HL-60 (cell line): ENCODE results near the gene LIPI.

ENCODE experiments used
- DNase-seq, 2 experiments: peaks; one replicate each; pipeline ENCODE4 v3.0.0-alpha.2; 2010 to 2020; ENCODE audit warnings: low read depth in 1 of 2, low spot score in 1 of 2
- H3K27ac ChIP-seq: fragments of 250-450 bp; sonication (Bioruptor Pico); replicated peaks from 2 replicates; pipeline ENCODE4 v1.5.1; 2020; ENCODE audit warnings: mild to moderate bottlenecking, moderate library complexity
- H3K27me3 ChIP-seq: fragments of 250-450 bp; sonication (Bioruptor Pico); 2 replicates; pipeline ENCODE4 v1.5.1; 2021; ENCODE audit warnings: mild to moderate bottlenecking, moderate library complexity; ENCODE audit not compliant: insufficient read depth, poor library complexity, severe bottlenecking
- H3K4me3 ChIP-seq: replicated peaks from 2 replicates; pipeline ENCODE4 v1.5.1; 2011; ENCODE audit warnings: mild to moderate bottlenecking, control low read depth, low read length; ENCODE audit not compliant: insufficient read depth
- CTCF ChIP-seq: IDR thresholded peaks from one replicate; pipeline ENCODE4 v1.5.1; 2011; ENCODE audit warnings: low read length, control low read depth, inconsistent platforms; ENCODE audit not compliant: insufficient read depth
- GABPA ChIP-seq: IDR thresholded peaks from 2 replicates; pipeline ENCODE4 v1.6.1; 2012; ENCODE audit warnings: low read depth
- POLR2AphosphoS5 ChIP-seq: IDR thresholded peaks from 2 replicates; pipeline ENCODE4 v1.6.1; 2012; ENCODE audit warnings: low read depth
- REST ChIP-seq: IDR thresholded peaks from 2 replicates; pipeline ENCODE4 v1.6.1; 2012; ENCODE audit warnings: low read depth; ENCODE audit not compliant: insufficient replicate concordance
- SPI1 ChIP-seq: IDR thresholded peaks from 2 replicates; pipeline ENCODE4 v1.6.1; 2012; ENCODE audit warnings: low read depth, mild to moderate bottlenecking, borderline replicate concordance

The LIPI gene

GRCh38 chr21:14076143-14076806 is 134.5 kb downstream of the LIPI start:
- H3K27me3 ChIP-seq = no peaks in the 10 kb centered on the region
- H3K27ac ChIP-seq = no peak overlapping the region
- H3K4me3 ChIP-seq = no peak overlapping the region
- TF ChIP-seq GABPA (no peak), SPI1 (no peak), CTCF (no peak), POLR2AphosphoS5 (no peak), REST (no peak)
- DNase-seq = no peak

- TF ChIP-seq GABPA = no peak
- TF ChIP-seq CTCF = no peak
- TF ChIP-seq POLR2AphosphoS5 = no peak
- no peak for TF ChIP-seq REST
- TF ChIP-seq SPI1 = no peak
- Histone ChIP-seq H3K27ac (no peak overlapping the region), H3K4me3 (no peak overlapping the region), H3K27me3 (no peaks in the 10 kb centered on the region)
- no peak for DNase-seq
Measured at GRCh38 chr21:14075346-14076142, 135.2 kb downstream of the LIPI start.

GRCh38 chr21:14074177-14074576 is 136.6 kb downstream of the LIPI start:
- no peak for DNase-seq
- no peak overlapping the region for H3K27ac ChIP-seq

More at GRCh38 chr21:14074177-14074576, 136.6 kb downstream of the LIPI start:
- Histone ChIP-seq H3K4me3 (no peak overlapping the region), H3K27me3 (no peaks in the 10 kb centered on the region)
- TF ChIP-seq SPI1 = no peak
- no peak for TF ChIP-seq CTCF
- no peak for TF ChIP-seq GABPA
- no peak for TF ChIP-seq POLR2AphosphoS5
- TF ChIP-seq REST = no peak
